Cerebellar cortex (tissue), 1 donor: ENCODE data around the gene NOL8.

Experiments
- DNase-seq: peaks from one replicate; pipeline ENCODE4 v3.0.0-alpha.2; 2015; ENCODE audit warnings: low spot score

NOL8 gene

GRCh38 chr9:92312887-92313623, 12.1 kb downstream of the NOL8 start:
- DNase-seq, result no peak

- DNase-seq, result no peak
These were observed 14.6 kb downstream of the NOL8 start for GRCh38 chr9:92310562-92310961.

- no peak for DNase-seq
These were observed 16.3 kb downstream of the NOL8 start for GRCh38 chr9:92308893-92309292.

GRCh38 chr9:92300936-92301335, 24.2 kb downstream of the NOL8 start:
- DNase-seq, result no peak

- no peak for DNase-seq
These were observed 26.0 kb downstream of the NOL8 start for GRCh38 chr9:92299116-92299515.

- no peak for DNase-seq
These were observed 27.1 kb downstream of the NOL8 start for GRCh38 chr9:92298036-92298435.

GRCh38 chr9:92297611-92298010, 27.5 kb downstream of the NOL8 start:
- no peak for DNase-seq

GRCh38 chr9:92295827-92296258, 29.3 kb downstream of the NOL8 start:
- DNase-seq, result peak; percentile 29

GRCh38 chr9:92295240-92295790, 29.8 kb downstream of the NOL8 start:
- DNase-seq, result no peak

GRCh38 chr9:92294297-92294676, 30.9 kb downstream of the NOL8 start:
- peak; percentile 39 for DNase-seq

- peak; percentile 98 for DNase-seq
These were observed 31.5 kb downstream of the NOL8 start, which contains the start of gene IARS1 for GRCh38 chr9:92293452-92294296. IARS1 (minus strand) TSS chr9:92293697; CDS start chr9:92289419, 4,278 bp downstream.

GRCh38 chr9:92293075-92293354, 32.1 kb downstream of the NOL8 start:
- no peak for DNase-seq

- DNase-seq, result no peak
These were observed 32.6 kb downstream of the NOL8 start for GRCh38 chr9:92292338-92293074.

GRCh38 chr9:92291577-92291976, 33.6 kb downstream of the NOL8 start:
- no peak for DNase-seq

- DNase-seq, result no peak
These were observed 34.2 kb downstream of the NOL8 start for GRCh38 chr9:92290785-92291429.

GRCh38 chr9:92289708-92290390, 35.3 kb downstream of the NOL8 start:
- no peak for DNase-seq

GRCh38 chr9:92279302-92279701, 45.8 kb downstream of the NOL8 start:
- no peak for DNase-seq

GRCh38 chr9:92278110-92278509, 47.0 kb downstream of the NOL8 start:
- no peak for DNase-seq

GRCh38 chr9:92276331-92277032, 48.7 kb downstream of the NOL8 start:
- no peak for DNase-seq

GRCh38 chr9:92275541-92275940, 49.6 kb downstream of the NOL8 start:
- no peak for DNase-seq

- DNase-seq, result no peak
These were observed 54.6 kb downstream of the NOL8 start for GRCh38 chr9:92270511-92270910.
